ENCODE measurements around the gene MYO18A.

The MYO18A gene

GRCh38 chr17:29045734-29046472 lies 134.3 kb downstream of the MYO18A start:
- Histone ChIP-seq H2BK15ac (ENCODE audit: low read length) (no peak overlapping the region), H3K9ac (ENCODE audit: low read depth, low read length, poor library complexity) (no peak overlapping the region), H2BK120ac (ENCODE audit: low read depth, low read length) (no peak overlapping the region), H2BK12ac (ENCODE audit: low read length) (no peak overlapping the region), H3K4me1 (ENCODE audit: control insufficient read depth in 2 of 2, insufficient read depth in 1 of 2, low read depth in 1 of 2, low read length in 2 of 2) (peaks cover 20 to 68% of the 10 kb centered on the region in 2 donors), H4K8ac (ENCODE audit: low read depth, low read length) (no peak overlapping the region), H3K27ac (replicated peaks; ENCODE audit: low read length) (no peak overlapping the region), H3K36me3 (replicated peaks in 1 of 2; ENCODE audit: control insufficient read depth in 2 of 2, insufficient read depth in 2 of 2, low read length in 2 of 2) (no peaks in the 10 kb centered on the region), H3K18ac (ENCODE audit: low read length) (no peak overlapping the region), H3K23ac (ENCODE audit: low read depth, low read length, poor library complexity) (no peak overlapping the region), H3K9me3 (replicated peaks in 1 of 2; ENCODE audit: control insufficient read depth in 2 of 2, insufficient read depth in 1 of 2, low read depth in 1 of 2, low read length in 2 of 2) (no peaks in the 10 kb centered on the region), H3K14ac (ENCODE audit: low read length) (no peak overlapping the region), H2AK5ac (ENCODE audit: low read depth, low read length) (no peak overlapping the region), H4K91ac (ENCODE audit: low read depth, low read length, poor library complexity) (no peak overlapping the region), H3K4me2 (ENCODE audit: insufficient read depth, low read length, poor library complexity, severe bottlenecking) (no peak overlapping the region), H3K4ac (ENCODE audit: low read length) (no peak overlapping the region), H3K4me3 (ENCODE audit: low read length in 2 of 2) (no peak overlapping the region), H2BK5ac (ENCODE audit: low read length) (no peak overlapping the region), H3K79me1 (ENCODE audit: low read depth, low read length) (no peaks in the 10 kb centered on the region), H2AFZ (ENCODE audit: low read length) (no peak overlapping the region), H3K27me3 (ENCODE audit: control insufficient read depth in 3 of 3, insufficient read depth in 3 of 3, low read depth in 1 of 3, low read length in 3 of 3) (no peaks in the 10 kb centered on the region)
- no CpG with 5 or more reads among the region's 7 CpGs for WGBS, 2 donors (ENCODE audit: extremely low coverage in 2 of 2, insufficient read length in 2 of 2, insufficient replicate concordance in 1 of 2)
- no peak for DNase-seq (ENCODE audit: low spot score)

- no peak overlapping the region for H2AFZ ChIP-seq (ENCODE audit: low read length)
- no peak overlapping the region for H3K4ac ChIP-seq (ENCODE audit: low read length)
- no peak overlapping the region for H2BK120ac ChIP-seq (ENCODE audit: low read depth, low read length)
- H3K27ac ChIP-seq (replicated peaks; ENCODE audit: low read length): no peak overlapping the region
- H3K79me1 ChIP-seq (ENCODE audit: low read depth, low read length): no peaks in the 10 kb centered on the region
- no peak for DNase-seq (ENCODE audit: low spot score)
- H3K23ac ChIP-seq (ENCODE audit: low read depth, low read length, poor library complexity): no peak overlapping the region
- peaks cover 22 to 70% of the 10 kb centered on the region in 2 donors for H3K4me1 ChIP-seq (ENCODE audit: control insufficient read depth in 2 of 2, insufficient read depth in 1 of 2, low read depth in 1 of 2, low read length in 2 of 2)
- no CpG with 5 or more reads among the region's 4 CpGs for WGBS, 2 donors (ENCODE audit: extremely low coverage in 2 of 2, insufficient read length in 2 of 2, insufficient replicate concordance in 1 of 2)
- H3K18ac ChIP-seq (ENCODE audit: low read length): no peak overlapping the region
- H4K91ac ChIP-seq (ENCODE audit: low read depth, low read length, poor library complexity): peak overlapping the region; percentile 9
- no peaks in the 10 kb centered on the region for H3K36me3 ChIP-seq (replicated peaks in 1 of 2; ENCODE audit: control insufficient read depth in 2 of 2, insufficient read depth in 2 of 2, low read length in 2 of 2)
- H2AK5ac ChIP-seq (ENCODE audit: low read depth, low read length): no peak overlapping the region
- H4K8ac ChIP-seq (ENCODE audit: low read depth, low read length): no peak overlapping the region
- no peak overlapping the region for H3K4me2 ChIP-seq (ENCODE audit: insufficient read depth, low read length, poor library complexity, severe bottlenecking)
- no peak overlapping the region for H2BK5ac ChIP-seq (ENCODE audit: low read length)
- H3K4me3 ChIP-seq (ENCODE audit: low read length in 2 of 2): no peak overlapping the region
- no peak overlapping the region for H2BK12ac ChIP-seq (ENCODE audit: low read length)
- H3K9me3 ChIP-seq (replicated peaks in 1 of 2; ENCODE audit: control insufficient read depth in 2 of 2, insufficient read depth in 1 of 2, low read depth in 1 of 2, low read length in 2 of 2): no peaks in the 10 kb centered on the region
- H3K14ac ChIP-seq (ENCODE audit: low read length): no peak overlapping the region
- H3K9ac ChIP-seq (ENCODE audit: low read depth, low read length, poor library complexity): no peak overlapping the region
- H3K27me3 ChIP-seq (ENCODE audit: control insufficient read depth in 3 of 3, insufficient read depth in 3 of 3, low read depth in 1 of 3, low read length in 3 of 3): no peaks in the 10 kb centered on the region
- no peak overlapping the region for H2BK15ac ChIP-seq (ENCODE audit: low read length)
Observed at GRCh38 chr17:29045026-29045425, 135.2 kb downstream of the MYO18A start.

- Histone ChIP-seq H3K4me2 (ENCODE audit: insufficient read depth, low read length, poor library complexity, severe bottlenecking) (no peak overlapping the region), H3K4ac (ENCODE audit: low read length) (no peak overlapping the region), H2AK5ac (ENCODE audit: low read depth, low read length) (no peak overlapping the region), H3K9me3 (replicated peaks in 1 of 2; ENCODE audit: control insufficient read depth in 2 of 2, insufficient read depth in 1 of 2, low read depth in 1 of 2, low read length in 2 of 2) (no peaks in the 10 kb centered on the region), H3K27me3 (ENCODE audit: control insufficient read depth in 3 of 3, insufficient read depth in 3 of 3, low read depth in 1 of 3, low read length in 3 of 3) (no peaks in the 10 kb centered on the region), H3K9ac (ENCODE audit: low read depth, low read length, poor library complexity) (no peak overlapping the region), H3K36me3 (replicated peaks in 1 of 2; ENCODE audit: control insufficient read depth in 2 of 2, insufficient read depth in 2 of 2, low read length in 2 of 2) (no peaks in the 10 kb centered on the region), H3K14ac (ENCODE audit: low read length) (no peak overlapping the region), H4K8ac (ENCODE audit: low read depth, low read length) (peak overlapping the region; percentile 20), H2BK12ac (ENCODE audit: low read length) (no peak overlapping the region), H3K79me1 (ENCODE audit: low read depth, low read length) (no peaks in the 10 kb centered on the region), H2BK5ac (ENCODE audit: low read length) (no peak overlapping the region), H3K27ac (replicated peaks; ENCODE audit: low read length) (peak overlapping the region; percentile 64), H3K18ac (ENCODE audit: low read length) (no peak overlapping the region), H3K4me1 (ENCODE audit: control insufficient read depth in 2 of 2, insufficient read depth in 1 of 2, low read depth in 1 of 2, low read length in 2 of 2) (peaks cover 22 to 68% of the 10 kb centered on the region in 2 donors), H4K91ac (ENCODE audit: low read depth, low read length, poor library complexity) (no peak overlapping the region), H2AFZ (ENCODE audit: low read length) (peak overlapping the region; percentile 86), H3K23ac (ENCODE audit: low read depth, low read length, poor library complexity) (no peak overlapping the region), H2BK15ac (ENCODE audit: low read length) (no peak overlapping the region), H3K4me3 (ENCODE audit: low read length in 2 of 2) (peak overlapping the region in 1 of 2 donors; percentile 26), H2BK120ac (ENCODE audit: low read depth, low read length) (no peak overlapping the region)
- DNase-seq (ENCODE audit: low spot score): no peak
- no CpG with 5 or more reads among the region's 3 CpGs for WGBS, 2 donors (ENCODE audit: extremely low coverage in 2 of 2, insufficient read length in 2 of 2, insufficient replicate concordance in 1 of 2)
Observed at GRCh38 chr17:29043539-29044145, 136.6 kb downstream of the MYO18A start.

All from neuronal stem cell (in vitro differentiated cells).